ENCODE results near the gene PPP1R3E. TPM values are rescaled to one million over a fixed set of nuclear protein-coding genes. Genes with fewer than 3 reads are reported as not detected.

Gene PPP1R3E
- total and polyA plus RNA-seq, 11 donors, result 2.1 to 11.4 (median 5.6) TPM

GRCh38 chr14:23319746-23320583, 17.3 kb upstream of the PPP1R3E start:
- intact Hi-C loops (cut with DNase I), result loop anchor here in 8 of 10 donors (2.0 to 10.0 kb wide), 5 partner anchors 13 to 245 kb away; partner anchors contain the start of genes AP1G2 (in 5 of the 8), NGDN (in 2 of the 8), BCL2L2 (in 1 of the 8) and THTPA (in 1 of the 8)

GRCh38 chr14:23316300-23316699, 13.6 kb upstream of the PPP1R3E start:
- no peak overlapping the region for H3K27ac ChIP-seq
- H3K4me3 ChIP-seq, result no peak overlapping the region
- DNase-seq (no peak), ATAC-seq (no peak)
- 86 to 90% (median 89%) methylated on average over 5 of the region's 5 CpGs for WGBS, 4 donors
- no peak for TF ChIP-seq CTCF (IDR thresholded peaks at IDR 0.05)
- TF ChIP-seq POLR2A (IDR thresholded peaks at IDR 0.05), result no peak
- peaks cover 0 to 8% (median 4%) of the 10 kb centered on the region in 12 donors for H3K4me1 ChIP-seq
- H3K27me3 ChIP-seq, result no peaks in the 10 kb centered on the region
- H3K9me3 ChIP-seq, result no peaks in the 10 kb centered on the region
- intact Hi-C loops (cut with DNase I), result no loop called here
- H3K36me3 ChIP-seq, result peaks cover 0 to 24% (median 10%) of the 10 kb centered on the region in 9 donors

More at GRCh38 chr14:23319746-23320583, 17.3 kb upstream of the PPP1R3E start:
- Histone ChIP-seq H3K27ac (peak overlapping the region; percentile 69 to 97 (median 91)), H3K4me3 (peak overlapping the region; percentile 4 to 91 (median 48)), H3K9me3 (no peaks in the 10 kb centered on the region), H3K4me1 (peaks cover 4 to 26% (median 15%) of the 10 kb centered on the region in 12 donors), H3K36me3 (peaks cover 0 to 35% (median 24%) of the 10 kb centered on the region in 9 donors), H3K27me3 (no peaks in the 10 kb centered on the region)
- ATAC-seq (no peak), DNase-seq (no peak)
- WGBS, 4 donors, result 91 to 96% (median 92%) methylated on average over 17 of the region's 17 CpGs
- TF ChIP-seq CTCF (IDR thresholded peaks at IDR 0.05) (no peak), POLR2A (IDR thresholded peaks at IDR 0.05) (no peak)

GRCh38 chr14:23310546-23310945, 7.9 kb upstream of the PPP1R3E start:
- 78 to 90% (median 86%) methylated on average over 1 of the region's 1 CpG for WGBS, 4 donors
- ATAC-seq, result no peak
- Histone ChIP-seq H3K36me3 (peaks cover 0 to 53% (median 29%) of the 10 kb centered on the region in 9 donors), H3K4me3 (no peak overlapping the region), H3K27ac (no peak overlapping the region), H3K27me3 (no peaks in the 10 kb centered on the region), H3K9me3 (no peaks in the 10 kb centered on the region), H3K4me1 (peaks cover 0 to 37% (median 26%) of the 10 kb centered on the region in 12 donors)
- TF ChIP-seq POLR2A (IDR thresholded peaks at IDR 0.05) (no peak), CTCF (IDR thresholded peaks at IDR 0.05) (no peak)
- intact Hi-C loops (cut with DNase I), result no loop called here
- DNase-seq, result no peak

Data from heart left ventricle (tissue), 16 donors.